Thyroid gland (tissue), 4 donors: Measurements from ENCODE around the gene DNAAF1. TPM values are rescaled to one million over a fixed set of nuclear protein-coding genes. Genes with fewer than 3 reads are reported as not detected.

Experiments
- DNase-seq, 2 donors: peaks; one replicate each; pipeline ENCODE4 v3.0.0-alpha.2; 2019
- H3K27ac ChIP-seq, 3 donors: fragments of 200-600 bp; sonication (generic); 1 replicate in 2 of 3; 2 replicates in 1 of 3; pipeline ENCODE4 v1.5.1; 2016 to 2019; ENCODE audit warnings: mild to moderate bottlenecking in 1 of 3, moderate library complexity in 1 of 3
- H3K27me3 ChIP-seq: fragments of 200-600 bp; sonication (generic); one replicate; pipeline ENCODE4 v1.5.1; 2019
- H3K36me3 ChIP-seq, 2 donors: fragments of 200-600 bp; sonication (generic); one replicate each; pipeline ENCODE4 v1.5.1; 2016 to 2019
- H3K4me1 ChIP-seq, 2 donors: fragments of 200-600 bp; sonication (generic); one replicate each; pipeline ENCODE4 v1.5.1; 2017 to 2019
- H3K4me3 ChIP-seq, 3 donors: fragments of 200-600 bp; sonication (generic); replicated peaks in 1 of 3; 1 replicate in 2 of 3; 2 replicates in 1 of 3; pipeline ENCODE4 v1.5.1; 2016; ENCODE audit warnings: mild to moderate bottlenecking in 1 of 3
- H3K9me3 ChIP-seq: fragments of 200-600 bp; sonication (generic); one replicate; pipeline ENCODE4 v1.5.1; 2017
- POLR2A ChIP-seq, 2 donors: fragments of 450-650 bp; IDR thresholded peaks; one replicate each; pipeline ENCODE4 v1.6.1; 2017; ENCODE audit warnings: antibody characterized with exemption in 2 of 2, mild to moderate bottlenecking in 2 of 2, moderate library complexity in 1 of 2
- WGBS, 2 donors: methylation state at CpG; one replicate each; pipeline ENCODE4 v1.1.5; 2017; 5-methylcytosine and 5-hydroxymethylcytosine counted together
- intact Hi-C: fragments of 100-400 bp; cut with DNase I; formaldehyde crosslinking; loops from one replicate; pipeline ENCODE4 v1.15.1; 2023
- total RNA-seq, 4 donors: library from RNA; depleted of rRNA; stranded (reverse); fragments of >200 nt; gene quantifications; one replicate each; pipeline ENCODE4 v1.2.3, GENCODE V29; 2016
- TF ChIP-seq, protein P1 (sequence below), 6 experiments: fragments of 200-600 bp in 3 of 6; fragments of 450-650 bp in 3 of 6; sonication (generic) in 3 of 6; IDR thresholded peaks; one replicate each; pipeline ENCODE4 v1.5.1; 2016 to 2019; ENCODE audit warnings: antibody characterized with exemption in 6 of 6, mild to moderate bottlenecking in 2 of 6, inconsistent platforms in 1 of 6, moderate library complexity in 1 of 6

The DNAAF1 gene
- total RNA-seq, 4 donors from 2014 or later: 1.5 to 11.2 (median 2.8) TPM

DNA sequence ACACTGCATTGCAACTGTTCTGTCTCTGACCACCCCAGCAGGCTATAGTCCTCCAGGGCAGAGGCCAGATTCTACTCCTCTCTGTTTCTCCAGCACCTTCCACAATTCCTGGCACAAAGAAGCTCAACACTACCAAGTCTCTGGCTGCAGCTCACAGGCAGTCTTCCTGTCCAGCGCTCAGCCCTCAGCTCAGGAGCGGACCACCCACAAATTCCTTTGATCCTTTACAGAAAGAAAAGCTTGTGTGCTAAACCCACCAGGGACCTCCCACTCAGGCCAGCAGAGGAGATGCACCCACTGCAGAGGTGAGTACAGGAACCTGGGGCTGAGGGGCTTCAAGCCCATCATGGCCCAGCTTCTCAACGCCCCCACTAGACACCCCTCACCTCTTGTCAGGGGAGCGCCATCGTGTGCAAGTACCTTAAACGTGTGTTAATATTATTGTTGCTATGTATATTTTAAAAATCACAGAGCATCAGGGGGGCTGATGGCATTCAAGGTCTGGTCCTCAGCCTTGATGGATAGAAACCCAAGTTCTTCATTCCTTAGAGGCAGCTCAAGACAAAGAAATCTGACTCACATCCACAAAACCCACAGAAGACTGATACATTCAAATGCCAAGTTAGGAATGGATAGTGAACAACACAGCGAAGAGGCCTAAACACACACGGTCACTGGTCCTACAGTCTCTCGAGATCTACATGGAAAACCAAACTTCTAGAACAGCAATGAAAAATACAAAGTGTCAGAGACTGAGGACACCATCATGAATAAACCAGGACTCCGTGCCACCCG is 8.6 kb upstream of the DNAAF1 start:
- DNase-seq: no peak
- 73 to 78% methylated on average over 11 of the region's 11 CpGs for WGBS, 2 donors
- Histone ChIP-seq H3K36me3 (no peaks in the 10 kb centered on the region), H3K4me1 (peaks cover 70 to 78% of the 10 kb centered on the region in 2 donors), H3K9me3 (no peaks in the 10 kb centered on the region), H3K27ac (peak overlapping the region; percentile 92 to 95 (median 95)), H3K27me3 (no peaks in the 10 kb centered on the region), H3K4me3 (no peak overlapping the region)
- intact Hi-C loops: no loop called here
- no peak for TF ChIP-seq POLR2A (IDR thresholded peaks at IDR 0.05)
- TF ChIP-seq, protein P1, sequence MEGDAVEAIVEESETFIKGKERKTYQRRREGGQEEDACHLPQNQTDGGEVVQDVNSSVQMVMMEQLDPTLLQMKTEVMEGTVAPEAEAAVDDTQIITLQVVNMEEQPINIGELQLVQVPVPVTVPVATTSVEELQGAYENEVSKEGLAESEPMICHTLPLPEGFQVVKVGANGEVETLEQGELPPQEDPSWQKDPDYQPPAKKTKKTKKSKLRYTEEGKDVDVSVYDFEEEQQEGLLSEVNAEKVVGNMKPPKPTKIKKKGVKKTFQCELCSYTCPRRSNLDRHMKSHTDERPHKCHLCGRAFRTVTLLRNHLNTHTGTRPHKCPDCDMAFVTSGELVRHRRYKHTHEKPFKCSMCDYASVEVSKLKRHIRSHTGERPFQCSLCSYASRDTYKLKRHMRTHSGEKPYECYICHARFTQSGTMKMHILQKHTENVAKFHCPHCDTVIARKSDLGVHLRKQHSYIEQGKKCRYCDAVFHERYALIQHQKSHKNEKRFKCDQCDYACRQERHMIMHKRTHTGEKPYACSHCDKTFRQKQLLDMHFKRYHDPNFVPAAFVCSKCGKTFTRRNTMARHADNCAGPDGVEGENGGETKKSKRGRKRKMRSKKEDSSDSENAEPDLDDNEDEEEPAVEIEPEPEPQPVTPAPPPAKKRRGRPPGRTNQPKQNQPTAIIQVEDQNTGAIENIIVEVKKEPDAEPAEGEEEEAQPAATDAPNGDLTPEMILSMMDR (IDR thresholded peaks at IDR 0.05): no peak

DNA sequence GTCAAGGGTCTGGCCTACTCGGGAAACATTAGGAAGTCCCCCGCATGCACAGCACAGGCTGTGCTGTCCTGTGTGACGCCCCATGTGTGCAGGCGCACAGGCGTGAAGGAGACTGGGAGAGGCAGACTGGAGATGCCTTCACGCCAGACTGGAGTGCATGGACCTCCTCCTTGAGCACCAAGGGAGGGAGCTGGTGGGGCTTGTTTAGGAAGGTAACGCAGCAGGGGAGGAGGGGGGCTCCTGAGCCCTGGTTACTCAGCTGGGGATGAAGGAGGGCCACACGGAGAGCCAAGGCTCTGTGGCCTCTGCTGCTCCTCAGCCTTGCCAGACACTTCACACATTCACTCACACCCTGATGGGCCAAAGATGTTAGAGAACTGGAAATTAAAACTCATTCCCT is 7.8 kb upstream of the DNAAF1 start:
- intact Hi-C loops: no loop called here
- Histone ChIP-seq H3K27me3 (no peaks in the 10 kb centered on the region), H3K9me3 (no peaks in the 10 kb centered on the region), H3K4me1 (peaks cover 66 to 74% of the 10 kb centered on the region in 2 donors), H3K27ac (peak overlapping the region; percentile 92 to 95 (median 95)), H3K4me3 (no peak overlapping the region), H3K36me3 (no peaks in the 10 kb centered on the region)
- WGBS, 2 donors: 26 to 32% methylated on average over 7 to 8 of the region's 8 CpGs
- DNase-seq: peak; percentile 97 to 99
- TF ChIP-seq, protein P1 (IDR thresholded peaks at IDR 0.05): no peak
- peak in 1 of 2 donors; percentile 88 for TF ChIP-seq POLR2A (IDR thresholded peaks at IDR 0.05)

DNA sequence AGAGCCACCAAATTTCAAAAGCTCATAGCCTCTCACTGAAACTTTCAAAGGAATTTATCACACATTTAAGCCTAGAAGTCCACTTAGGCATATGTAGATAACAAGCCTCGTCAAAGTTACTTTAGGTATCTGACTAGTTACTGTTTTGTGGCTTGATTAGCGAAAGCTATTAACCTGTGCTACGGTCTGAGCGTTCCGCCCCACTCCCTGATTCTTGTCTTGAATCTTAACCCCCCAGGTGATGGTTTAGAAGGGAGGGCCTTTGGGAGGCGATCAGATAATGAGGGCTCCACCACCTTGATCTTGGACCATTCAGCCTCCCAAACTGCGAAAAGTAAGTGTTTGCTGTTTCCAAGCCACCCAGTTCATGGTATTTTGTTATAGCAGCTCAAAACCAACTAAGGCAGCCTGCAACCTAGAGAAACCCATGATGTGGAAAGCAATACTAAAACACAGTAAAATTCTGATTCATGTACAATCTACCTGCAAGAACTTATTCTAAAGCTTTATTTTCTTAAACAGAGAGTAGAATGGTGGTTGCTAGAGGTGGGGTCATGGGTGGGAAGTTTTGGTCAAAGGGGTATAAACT is 7.2 kb upstream of the DNAAF1 start:
- 76 to 78% methylated on average over 7 of the region's 7 CpGs for WGBS, 2 donors
- DNase-seq: no peak
- H3K9me3 ChIP-seq: no peaks in the 10 kb centered on the region
- TF ChIP-seq POLR2A (IDR thresholded peaks at IDR 0.05): no peak
- TF ChIP-seq, protein P1 (IDR thresholded peaks at IDR 0.05): no peak
- intact Hi-C loops: no loop called here
- H3K4me3 ChIP-seq: no peak overlapping the region
- no peaks in the 10 kb centered on the region for H3K27me3 ChIP-seq
- H3K36me3 ChIP-seq: no peaks in the 10 kb centered on the region
- peak overlapping the region; percentile 92 to 95 (median 95) for H3K27ac ChIP-seq
- peaks cover 61 to 68% of the 10 kb centered on the region in 2 donors for H3K4me1 ChIP-seq

DNA sequence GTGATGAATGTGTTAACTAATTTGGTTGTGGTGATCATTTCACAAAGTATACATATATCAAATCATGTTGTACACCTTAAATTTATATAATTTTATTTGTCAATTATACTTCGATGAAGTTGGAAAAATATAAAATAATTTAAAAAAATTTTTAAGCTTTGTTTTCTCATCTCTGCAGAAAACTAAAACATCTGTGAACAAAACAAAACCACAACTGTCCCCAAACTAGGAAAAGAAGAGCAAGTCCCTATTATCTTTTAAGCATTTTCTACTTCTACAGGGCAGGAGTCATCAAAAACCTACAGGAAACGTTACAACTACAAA is 6.6 kb upstream of the DNAAF1 start:
- no peak for TF ChIP-seq POLR2A (IDR thresholded peaks at IDR 0.05)
- TF ChIP-seq, protein P1 (IDR thresholded peaks at IDR 0.05): no peak
- peak overlapping the region; percentile 92 to 95 (median 95) for H3K27ac ChIP-seq
- 45% methylated on average over 2 of the region's 2 CpGs for WGBS, 2 donors

More for the DNA sequence above, 6.6 kb upstream of the DNAAF1 start:
- intact Hi-C loops: no loop called here
- Histone ChIP-seq H3K36me3 (no peaks in the 10 kb centered on the region), H3K27me3 (no peaks in the 10 kb centered on the region), H3K4me3 (no peak overlapping the region), H3K4me1 (peaks cover 57 to 62% of the 10 kb centered on the region in 2 donors), H3K9me3 (no peaks in the 10 kb centered on the region)
- DNase-seq: no peak
